HG03520 (cell line): ENCODE data around the gene HINFP.
A peak's percentile ranks its signal among the peaks of the same experiment; 100 is the strongest.
"Not testable (repeated sequence)": the region's sequence is repeated elsewhere in the genome, so short reads cannot be mapped to it uniquely, and the experiment has no call there.

Experiments used
- ATAC-seq: cut with Tn5 transposase; IDR thresholded peaks from one replicate; pipeline ENCODE4 v1.9.1; 2021; ENCODE audit warnings: mild to moderate bottlenecking, moderate library complexity; ENCODE audit not compliant: unreplicated experiment

Gene HINFP

DNA sequence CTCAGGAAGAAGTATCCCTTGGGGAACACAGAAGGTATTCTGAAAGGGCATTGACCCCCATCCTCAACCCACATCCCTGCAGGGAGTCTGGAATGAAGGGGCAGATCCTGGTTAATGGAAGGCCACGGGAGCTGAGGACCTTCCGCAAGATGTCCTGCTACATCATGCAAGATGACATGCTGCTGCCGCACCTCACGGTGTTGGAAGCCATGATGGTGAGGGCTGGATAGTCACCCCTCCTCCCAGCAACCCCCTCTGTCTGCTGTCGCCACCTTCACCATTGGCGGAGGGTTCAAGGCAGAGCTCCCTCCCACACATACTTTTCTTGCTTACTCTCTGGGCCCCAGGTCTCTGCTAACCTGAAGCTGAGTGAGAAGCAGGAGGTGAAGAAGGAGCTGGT lies 32.8 kb downstream of the HINFP start:
- ATAC-seq: no peak

DNA sequence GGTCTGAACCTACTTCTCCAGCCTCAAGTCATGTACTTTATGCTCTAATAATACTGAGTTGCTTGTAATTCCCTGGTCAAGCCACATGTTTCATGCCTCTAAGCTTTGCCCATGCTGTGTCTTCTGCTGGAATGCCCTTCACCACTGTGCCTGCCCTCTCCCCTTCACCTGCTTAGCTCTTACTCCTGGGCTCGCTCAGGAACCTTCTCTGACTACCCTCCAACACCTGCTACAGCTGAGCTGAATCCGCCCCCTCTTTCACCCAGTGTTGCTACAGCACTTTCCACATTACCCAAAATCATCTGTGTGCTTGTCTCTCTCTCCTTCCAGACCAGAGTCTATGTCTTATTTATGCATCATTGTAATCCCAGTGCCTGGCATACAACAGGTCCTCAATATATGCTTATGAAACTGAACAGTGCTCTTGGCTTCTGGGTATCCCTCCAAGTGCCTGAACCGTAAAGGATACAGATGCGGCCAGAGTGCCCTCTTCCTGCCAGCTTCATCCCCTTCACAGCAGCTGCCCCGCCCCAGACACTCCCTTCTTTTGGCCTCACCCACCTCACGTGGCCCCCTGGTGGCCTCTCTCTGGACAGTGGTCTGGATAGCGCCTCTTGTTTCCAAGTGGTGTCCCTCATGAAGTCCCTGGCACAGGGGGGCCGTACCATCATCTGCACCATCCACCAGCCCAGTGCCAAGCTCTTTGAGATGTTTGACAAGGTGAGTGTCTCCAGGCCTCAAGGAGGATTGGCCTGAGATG lies 34.5 kb downstream of the HINFP start:
- no peak for ATAC-seq

DNA sequence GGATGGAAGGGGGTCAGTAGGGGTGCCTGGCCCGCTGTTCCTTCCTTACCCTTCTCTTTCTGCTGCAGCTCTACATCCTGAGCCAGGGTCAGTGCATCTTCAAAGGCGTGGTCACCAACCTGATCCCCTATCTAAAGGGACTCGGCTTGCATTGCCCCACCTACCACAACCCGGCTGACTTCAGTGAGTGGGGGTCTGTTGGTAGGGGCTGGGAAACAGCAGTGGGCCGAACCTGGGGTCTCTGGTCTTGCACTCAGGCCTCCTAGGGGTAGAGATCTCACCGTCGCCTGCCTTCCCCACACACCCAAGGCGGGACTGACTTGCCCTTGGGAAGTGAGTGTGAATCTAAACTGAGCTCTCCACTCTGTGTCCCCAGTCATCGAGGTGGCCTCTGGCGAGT lies 35.1 kb downstream of the HINFP start:
- no peak for ATAC-seq

DNA sequence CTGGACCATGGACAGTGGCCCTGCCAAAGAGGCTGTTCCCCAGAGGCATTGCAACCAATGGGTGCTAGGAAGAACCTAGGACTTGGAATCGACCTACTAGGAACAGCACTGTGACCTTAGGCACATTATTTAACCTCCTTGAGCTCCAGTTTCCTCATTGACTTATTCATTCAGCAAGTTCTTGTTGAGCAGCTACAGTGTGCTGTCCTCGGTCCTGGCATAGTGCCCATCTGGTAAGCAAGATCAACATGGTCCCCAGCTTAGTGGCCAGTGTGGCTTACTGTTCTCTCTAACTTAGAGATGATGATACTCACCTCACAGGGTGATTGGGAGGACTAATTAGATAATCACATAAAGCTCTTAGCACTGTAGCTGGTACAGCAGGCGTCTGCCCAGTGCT lies 35.7 kb downstream of the HINFP start:
- ATAC-seq: no peak

DNA sequence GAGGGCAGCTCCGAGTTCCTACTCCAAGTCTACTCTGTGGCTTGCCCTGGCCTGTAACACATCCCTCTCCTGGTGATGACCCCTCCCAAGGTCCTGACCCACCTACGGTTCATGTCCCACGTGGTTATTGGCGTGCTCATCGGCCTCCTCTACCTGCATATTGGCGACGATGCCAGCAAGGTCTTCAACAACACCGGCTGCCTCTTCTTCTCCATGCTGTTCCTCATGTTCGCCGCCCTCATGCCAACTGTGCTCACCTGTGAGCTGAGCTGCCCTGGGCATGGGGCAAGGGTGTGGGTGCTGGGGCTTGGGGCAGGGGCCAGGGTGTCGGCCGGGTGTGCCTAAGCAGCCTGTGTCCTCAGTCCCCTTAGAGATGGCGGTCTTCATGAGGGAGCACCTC lies 37.1 kb downstream of the HINFP start:
- ATAC-seq: no peak

DNA sequence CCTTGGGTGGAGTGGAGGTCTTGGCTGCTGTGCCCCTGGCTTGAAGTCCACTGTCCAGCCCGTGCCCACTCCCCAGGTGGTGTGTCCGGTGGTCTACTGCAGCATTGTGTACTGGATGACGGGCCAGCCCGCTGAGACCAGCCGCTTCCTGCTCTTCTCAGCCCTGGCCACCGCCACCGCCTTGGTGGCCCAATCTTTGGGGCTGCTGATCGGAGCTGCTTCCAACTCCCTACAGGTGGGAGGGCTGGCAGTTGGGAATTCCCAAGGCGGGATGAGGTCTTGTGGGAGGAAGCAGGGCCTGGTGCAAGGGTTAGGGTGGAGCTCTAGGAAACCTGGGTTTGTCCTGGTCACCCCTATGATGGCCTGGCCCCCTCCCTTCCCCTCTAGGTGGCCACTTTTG lies 38.8 kb downstream of the HINFP start:
- ATAC-seq: no peak

DNA sequence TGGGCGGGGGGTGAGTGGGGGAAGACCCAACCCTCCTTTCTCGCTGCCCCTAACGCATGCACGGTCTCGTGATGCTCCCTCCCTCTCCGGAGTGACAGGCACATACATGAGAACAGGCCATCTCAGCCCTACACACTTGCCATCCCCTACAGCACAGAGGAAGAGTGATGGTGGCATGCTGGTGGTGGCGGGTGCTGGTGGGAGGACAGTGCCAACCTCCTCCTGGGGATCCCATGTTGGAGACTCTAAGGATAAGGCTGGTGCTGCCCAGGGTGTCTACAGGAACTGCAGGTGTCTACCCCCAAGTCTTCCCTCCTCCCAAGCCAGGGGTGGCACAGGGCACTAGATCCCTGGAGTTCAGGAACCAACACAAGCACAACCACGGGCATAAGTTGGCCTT lies 40.5 kb downstream of the HINFP start:
- no peak for ATAC-seq

DNA sequence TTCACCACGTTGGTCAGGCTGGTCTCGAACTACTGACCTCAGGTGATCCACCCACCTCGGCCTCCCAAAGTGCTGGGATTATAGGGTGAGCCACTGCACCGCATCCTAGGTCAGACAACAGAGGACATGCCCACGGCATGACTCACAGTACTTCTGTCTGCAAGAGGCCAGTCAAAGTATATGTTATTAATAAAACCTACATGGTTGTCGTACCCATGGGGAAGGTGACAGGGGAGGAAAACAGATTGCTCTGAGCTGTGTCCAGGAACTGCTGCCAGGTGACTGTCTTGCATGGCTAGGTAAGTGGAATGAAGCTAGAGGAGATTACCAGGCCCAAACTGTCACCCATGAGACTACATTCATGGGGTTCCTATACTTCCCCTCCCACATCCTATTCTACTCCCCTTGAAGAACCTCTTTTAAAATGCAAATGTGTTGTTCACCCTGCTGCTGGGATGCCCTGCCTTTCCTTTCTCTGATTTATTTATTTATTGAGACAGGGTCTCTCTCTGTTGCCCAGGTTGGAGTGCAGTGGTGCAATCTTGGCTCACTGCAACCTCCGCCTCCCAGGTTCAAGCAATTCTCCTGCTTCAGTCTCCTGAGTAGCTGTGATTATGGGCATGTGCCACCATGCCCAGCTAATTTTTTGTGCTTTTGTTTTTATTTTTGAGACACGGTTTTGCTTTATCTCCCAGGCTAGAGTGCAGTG lies 45.1 kb downstream of the HINFP start:
- no peak for ATAC-seq

DNA sequence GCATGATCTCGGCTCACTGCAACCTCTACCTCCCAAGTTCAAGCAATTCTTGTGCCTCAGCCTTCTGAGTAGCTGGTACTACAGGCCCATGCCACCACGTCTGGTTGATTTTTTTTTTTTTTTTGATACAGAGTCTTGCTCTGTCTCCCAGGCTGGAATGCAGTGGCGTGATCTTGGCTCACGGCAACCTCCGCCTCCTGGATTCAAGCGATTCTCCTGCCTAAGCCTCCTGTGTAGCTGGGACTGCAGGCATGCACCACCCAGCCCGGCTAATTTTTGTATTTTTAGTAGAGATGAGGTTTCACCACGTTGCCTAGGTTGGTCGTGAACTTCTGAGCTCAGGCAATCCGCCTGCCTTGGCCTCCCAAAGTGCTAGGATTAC lies 45.7 kb downstream of the HINFP start:
- not testable (repeated sequence) for ATAC-seq

DNA sequence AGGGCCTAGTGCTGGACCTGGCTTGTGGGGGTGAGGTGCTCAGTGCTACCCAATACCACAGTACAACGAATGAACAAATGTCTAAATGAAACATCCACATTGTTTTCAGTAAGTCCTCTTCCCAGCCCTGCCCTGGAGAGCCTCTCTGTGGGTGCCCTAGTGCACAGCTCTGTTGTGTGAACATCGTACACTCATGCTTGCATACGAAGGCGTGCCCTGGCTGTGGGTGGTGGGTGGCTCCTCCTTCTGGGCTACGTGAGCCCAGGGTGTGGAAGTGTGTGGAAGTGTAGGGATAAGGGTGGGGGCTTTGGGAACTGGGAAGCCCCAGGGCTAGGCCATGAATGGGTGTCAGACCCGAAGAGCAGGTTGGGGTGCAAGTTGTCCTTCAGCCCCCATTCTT lies 46.6 kb downstream of the HINFP start:
- ATAC-seq: no peak

DNA sequence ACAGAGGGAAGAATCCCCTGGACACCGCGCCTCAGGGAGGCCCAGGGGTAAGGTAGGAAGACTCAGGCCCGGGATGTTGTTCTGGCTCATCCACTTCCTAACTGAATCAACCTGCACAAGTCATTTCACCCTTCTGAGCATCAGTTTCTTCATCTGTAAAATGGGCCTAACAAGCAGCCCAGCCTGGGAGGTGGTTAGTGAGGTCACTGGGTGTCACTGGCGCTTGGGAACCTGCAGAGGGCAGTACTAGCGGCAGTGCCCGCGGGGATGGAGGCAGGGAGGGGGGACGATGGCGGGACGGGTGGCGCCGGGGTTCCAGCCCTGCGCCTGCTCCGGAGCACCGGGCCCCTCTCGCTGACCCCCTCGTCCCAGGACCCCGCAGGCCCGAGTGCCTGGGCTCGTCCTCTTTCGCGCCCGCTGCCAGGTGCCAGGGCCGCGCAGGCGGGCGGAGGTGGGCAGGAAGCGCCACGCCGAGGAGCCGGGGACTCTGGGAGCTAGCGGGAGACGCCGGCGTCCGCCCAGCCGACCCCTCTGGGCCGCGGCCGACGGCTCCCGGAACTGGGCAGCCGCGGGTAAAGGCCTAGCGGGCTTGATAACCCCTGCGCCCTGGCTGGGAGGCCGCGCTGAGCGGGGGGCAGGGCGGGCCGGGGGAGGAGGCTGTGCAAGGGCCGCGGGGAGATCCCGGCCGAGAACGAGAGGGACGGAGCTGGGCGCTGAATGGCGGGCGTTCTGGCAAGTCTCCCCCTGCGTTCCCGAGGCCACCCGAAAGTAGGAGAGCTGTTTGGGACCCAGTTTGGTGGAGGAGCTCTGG lies 47.3 kb downstream of the HINFP start, which contains the start of gene NLRX1:
TSS of gene NLRX1 (plus strand) at position 255 of the 811 bp plus-strand sequence. CDS start 2,679 bp downstream, outside the sequence.
- peak; percentile 81 for ATAC-seq

DNA sequence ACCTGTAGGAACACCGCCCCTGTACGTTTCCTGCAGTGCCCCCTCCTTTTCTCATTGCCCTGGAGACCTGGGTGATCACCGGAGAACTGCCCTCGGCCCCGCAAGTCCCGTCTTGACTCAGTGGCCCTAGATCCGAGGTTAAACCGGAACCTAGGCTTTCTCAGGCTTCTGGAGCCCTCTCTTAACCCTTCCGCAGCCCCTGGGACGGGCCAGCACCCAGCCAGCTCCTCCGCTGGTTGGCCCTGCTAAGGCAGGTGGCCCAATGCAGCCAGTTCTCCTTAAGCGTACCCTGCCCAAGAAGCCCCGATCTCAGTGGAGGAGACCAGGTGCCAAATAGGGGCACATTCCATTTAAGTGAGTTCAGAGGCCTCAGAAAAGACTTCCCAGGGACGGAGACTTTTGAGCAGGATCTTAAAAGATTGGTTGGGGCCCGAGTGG lies 47.9 kb downstream of the HINFP start:
- peak; percentile 24 for ATAC-seq

DNA sequence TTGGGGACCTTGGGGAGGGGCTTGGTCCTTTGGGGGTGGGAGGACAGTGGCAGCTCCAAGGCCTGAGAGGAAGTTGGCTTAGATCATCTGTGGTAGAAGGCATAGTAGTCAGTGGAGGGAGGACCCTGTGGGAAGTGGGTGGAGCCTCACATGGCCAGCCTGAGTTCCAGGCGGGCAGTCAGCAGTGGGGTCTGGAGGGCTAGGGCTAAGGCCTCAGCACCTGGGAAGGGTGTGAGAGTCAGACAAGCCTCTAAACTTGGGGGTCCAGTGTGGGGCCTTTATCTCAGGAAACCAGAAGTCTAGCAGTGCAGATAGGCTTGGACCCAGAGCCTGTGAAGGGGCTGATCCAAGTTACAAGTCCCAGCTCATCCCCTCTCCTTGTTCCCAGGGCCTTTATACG lies 51.1 kb downstream of the HINFP start:
- no peak for ATAC-seq

DNA sequence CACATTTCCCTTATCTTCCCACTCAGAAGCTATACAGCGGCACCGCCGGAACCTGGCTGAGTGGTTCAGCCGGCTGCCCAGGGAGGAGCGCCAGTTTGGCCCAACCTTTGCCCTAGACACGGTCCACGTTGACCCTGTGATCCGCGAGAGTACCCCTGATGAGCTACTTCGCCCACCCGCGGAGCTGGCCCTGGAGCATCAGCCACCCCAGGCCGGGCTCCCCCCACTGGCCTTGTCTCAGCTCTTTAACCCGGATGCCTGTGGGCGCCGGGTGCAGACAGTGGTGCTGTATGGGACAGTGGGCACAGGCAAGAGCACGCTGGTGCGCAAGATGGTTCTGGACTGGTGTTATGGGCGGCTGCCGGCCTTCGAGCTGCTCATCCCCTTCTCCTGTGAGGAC lies 52.1 kb downstream of the HINFP start:
- no peak for ATAC-seq

DNA sequence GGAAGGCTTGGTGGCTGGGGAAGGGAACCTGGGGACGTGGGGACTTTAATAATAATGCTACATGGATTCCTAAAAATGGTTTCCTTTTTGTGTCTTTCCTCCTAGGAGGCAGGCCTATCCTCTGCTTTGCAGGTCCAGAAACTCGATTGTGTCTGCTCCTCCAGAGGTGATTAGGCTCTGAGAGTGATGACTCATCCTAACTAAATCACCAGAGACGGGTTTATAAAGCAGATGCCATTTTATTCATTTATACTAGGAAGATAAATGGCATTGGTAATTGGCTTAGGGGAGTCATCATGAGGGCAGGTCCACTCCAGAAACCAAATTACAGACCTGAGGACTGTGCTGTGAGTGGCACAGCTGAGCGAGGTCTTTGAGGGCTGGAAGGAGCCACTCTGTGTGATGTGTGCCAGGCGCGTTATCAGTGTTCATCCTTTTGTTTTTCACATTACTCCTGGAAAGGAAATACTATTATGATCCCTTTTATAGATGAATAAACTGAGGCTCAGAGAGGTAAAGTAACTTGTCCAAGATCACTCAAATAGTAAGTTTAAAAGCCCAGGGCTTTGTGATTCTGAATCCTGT lies 54.2 kb downstream of the HINFP start:
- ATAC-seq: no peak

DNA sequence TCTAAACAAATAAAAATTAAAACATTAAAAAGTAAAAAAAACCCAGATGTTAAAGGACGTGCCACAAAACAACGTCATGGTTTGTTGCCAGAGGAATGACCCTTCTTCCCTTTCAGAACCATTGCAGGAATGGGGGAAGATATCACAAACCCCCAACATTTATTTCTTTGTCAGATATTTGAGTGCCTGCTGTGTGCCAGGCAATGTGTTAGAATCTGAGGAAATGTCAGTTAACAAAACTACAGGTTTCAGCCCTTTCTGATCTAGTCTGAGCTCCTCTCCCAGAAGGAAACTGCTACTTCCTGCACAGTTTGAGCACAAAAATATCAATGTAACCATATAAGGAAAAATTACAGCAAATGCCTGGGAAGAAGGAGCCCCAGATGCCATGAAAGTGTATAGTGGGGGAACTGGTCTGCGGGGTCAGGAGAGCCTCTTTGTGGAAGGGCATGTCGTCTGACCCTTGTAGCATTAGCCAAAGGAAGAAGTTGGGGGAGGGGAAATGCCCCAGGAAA lies 56.8 kb downstream of the HINFP start:
- no peak for ATAC-seq

DNA sequence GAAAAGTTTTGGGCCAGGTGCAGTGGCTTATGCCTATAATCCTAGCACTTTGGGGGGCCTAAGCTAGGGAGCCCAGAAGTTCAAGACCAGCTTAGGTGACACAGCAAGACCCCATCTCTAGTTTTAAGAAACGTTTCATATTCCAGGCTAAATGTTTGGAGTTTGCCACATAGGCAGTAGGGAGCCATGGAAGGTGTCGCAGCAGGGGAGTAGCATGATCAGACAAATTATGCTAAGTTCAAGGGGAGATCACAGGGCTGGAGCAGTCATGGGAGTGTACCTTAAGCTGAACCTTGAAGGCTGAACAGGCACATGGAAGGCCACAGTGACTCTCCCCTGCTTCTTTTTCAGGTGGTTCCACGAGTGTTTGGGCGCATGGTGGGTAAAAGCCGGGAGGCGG lies 58.0 kb downstream of the HINFP start:
- no peak for ATAC-seq

DNA sequence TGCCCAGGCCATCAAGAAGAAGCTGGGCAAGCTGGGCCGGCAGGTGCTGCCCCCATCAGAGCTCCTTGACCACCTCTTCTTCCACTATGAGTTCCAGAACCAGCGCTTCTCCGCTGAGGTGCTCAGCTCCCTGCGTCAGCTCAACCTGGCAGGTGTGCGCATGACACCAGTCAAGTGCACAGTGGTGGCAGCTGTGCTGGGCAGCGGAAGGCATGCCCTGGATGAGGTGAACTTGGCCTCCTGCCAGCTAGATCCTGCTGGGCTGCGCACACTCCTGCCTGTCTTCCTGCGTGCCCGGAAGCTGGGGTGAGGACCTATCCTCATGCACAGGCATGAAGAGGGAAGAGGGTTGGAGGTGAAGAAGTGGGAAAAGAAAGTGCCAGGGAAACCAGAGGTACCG lies 58.6 kb downstream of the HINFP start:
- ATAC-seq: no peak

DNA sequence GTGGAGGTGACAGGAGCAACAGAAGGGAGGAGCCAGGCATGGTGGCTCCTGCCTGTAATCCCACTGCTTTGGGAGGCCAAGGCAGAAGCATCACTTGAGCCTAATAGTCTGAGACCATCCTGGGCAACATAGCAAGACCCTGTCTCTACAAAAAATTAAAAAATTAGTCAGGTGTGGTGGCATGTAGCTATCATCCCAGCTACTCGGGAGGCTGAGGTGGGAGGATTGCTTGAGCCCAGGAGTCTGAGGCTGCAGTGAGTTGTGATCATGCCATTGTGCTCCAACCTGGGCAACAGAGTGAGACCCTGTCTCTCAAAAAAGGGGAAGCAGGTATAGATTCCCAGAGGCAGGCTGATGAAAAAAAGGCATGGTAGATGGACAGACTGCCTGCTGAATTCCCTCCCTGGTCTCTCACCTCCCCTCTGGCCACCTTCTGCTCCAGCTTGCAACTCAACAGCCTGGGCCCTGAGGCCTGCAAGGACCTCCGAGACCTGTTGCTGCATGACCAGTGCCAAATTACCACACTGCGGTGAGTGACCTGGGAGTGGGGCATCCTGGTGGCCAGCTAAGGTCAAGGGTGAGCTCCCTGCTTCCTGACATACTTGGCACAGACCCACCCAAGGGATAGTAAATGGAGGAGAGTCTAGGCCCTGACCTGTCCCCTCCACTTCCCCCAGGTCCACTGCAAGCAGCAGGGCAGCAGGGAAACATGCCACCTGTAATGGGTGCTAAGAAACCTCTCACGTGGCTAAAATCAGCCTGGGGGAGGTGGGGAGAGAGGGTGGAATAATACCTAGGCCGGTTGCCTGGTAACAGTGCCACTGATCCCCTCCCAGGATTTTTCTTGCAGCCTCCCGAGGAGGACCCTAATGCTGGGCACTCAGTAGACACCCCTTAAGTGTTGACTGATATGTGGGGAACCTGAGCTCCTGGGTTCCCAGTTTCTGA lies 59.6 kb downstream of the HINFP start:
- ATAC-seq: no peak
